Measurements from ENCODE around the gene TSC1. TPM values are rescaled to one million over a fixed set of nuclear protein-coding genes. Genes with fewer than 3 reads are reported as not detected.

The TSC1 gene
- total RNA-seq, 3 donors from 2014 or later: 34.6 to 53.4 (median 52.3) TPM

DNA sequence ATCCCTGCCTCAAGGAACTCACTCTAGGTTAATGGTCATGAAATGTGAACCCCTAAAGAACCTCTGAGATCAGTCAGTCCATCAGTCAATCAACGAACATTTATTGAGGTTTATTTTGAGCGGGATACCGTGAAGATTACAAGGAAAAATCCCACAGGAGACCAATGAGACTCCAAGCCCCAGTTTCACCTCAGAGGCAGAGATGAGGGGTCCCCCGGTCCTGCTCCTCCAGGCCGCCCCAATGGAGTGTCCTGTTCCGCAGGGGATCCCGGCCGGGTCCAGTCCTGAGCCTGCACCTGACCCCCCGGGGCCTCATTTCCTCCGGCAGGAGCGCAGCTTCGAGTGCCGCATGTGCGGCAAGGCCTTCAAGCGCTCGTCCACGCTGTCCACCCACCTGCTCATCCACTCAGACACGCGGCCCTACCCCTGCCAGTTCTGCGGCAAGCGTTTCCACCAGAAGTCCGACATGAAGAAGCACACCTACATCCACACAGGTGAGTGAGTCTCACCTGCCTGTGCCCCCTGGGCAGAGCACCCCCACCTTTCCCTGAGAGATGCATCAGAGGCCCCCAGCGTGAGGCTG lies 45.1 kb upstream of the TSC1 start:
- peaks cover 3% of the 10 kb centered on the region for H3K4me1 ChIP-seq (ENCODE audit: low read depth)
- H3K9me3 ChIP-seq: no peaks in the 10 kb centered on the region
- ATAC-seq: no peak
- TF ChIP-seq, protein P1, sequence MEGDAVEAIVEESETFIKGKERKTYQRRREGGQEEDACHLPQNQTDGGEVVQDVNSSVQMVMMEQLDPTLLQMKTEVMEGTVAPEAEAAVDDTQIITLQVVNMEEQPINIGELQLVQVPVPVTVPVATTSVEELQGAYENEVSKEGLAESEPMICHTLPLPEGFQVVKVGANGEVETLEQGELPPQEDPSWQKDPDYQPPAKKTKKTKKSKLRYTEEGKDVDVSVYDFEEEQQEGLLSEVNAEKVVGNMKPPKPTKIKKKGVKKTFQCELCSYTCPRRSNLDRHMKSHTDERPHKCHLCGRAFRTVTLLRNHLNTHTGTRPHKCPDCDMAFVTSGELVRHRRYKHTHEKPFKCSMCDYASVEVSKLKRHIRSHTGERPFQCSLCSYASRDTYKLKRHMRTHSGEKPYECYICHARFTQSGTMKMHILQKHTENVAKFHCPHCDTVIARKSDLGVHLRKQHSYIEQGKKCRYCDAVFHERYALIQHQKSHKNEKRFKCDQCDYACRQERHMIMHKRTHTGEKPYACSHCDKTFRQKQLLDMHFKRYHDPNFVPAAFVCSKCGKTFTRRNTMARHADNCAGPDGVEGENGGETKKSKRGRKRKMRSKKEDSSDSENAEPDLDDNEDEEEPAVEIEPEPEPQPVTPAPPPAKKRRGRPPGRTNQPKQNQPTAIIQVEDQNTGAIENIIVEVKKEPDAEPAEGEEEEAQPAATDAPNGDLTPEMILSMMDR (IDR thresholded peaks at IDR 0.05): no peak
- no peak for DNase-seq
- no peaks in the 10 kb centered on the region for H3K36me3 ChIP-seq (ENCODE audit: low read depth)
- no peak overlapping the region for H3K4me3 ChIP-seq
- intact Hi-C loops (cut with DNase I, micrococcal nuclease): no loop called here

DNA sequence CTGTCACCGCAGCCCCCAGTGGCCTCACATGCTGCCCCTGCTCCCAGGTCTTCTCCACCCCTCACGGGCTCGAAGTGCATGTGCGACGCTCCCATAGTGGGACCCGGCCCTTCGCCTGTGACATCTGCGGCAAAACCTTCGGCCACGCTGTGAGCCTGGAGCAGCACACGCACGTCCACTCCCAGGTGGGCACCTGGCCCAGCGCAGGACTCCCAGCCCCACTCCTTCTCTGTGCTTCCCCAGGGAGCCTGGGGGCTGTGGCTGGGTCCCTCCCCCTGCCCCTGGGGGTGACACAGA lies 44.5 kb upstream of the TSC1 start:
- ATAC-seq (no peak), DNase-seq (no peak)
- Histone ChIP-seq H3K36me3 (ENCODE audit: low read depth) (no peaks in the 10 kb centered on the region), H3K4me3 (no peak overlapping the region), H3K4me1 (ENCODE audit: low read depth) (no peaks in the 10 kb centered on the region), H3K9me3 (no peaks in the 10 kb centered on the region)
- intact Hi-C loops (cut with DNase I, micrococcal nuclease): no loop called here
- TF ChIP-seq, protein P1 (IDR thresholded peaks at IDR 0.05): no peak

DNA sequence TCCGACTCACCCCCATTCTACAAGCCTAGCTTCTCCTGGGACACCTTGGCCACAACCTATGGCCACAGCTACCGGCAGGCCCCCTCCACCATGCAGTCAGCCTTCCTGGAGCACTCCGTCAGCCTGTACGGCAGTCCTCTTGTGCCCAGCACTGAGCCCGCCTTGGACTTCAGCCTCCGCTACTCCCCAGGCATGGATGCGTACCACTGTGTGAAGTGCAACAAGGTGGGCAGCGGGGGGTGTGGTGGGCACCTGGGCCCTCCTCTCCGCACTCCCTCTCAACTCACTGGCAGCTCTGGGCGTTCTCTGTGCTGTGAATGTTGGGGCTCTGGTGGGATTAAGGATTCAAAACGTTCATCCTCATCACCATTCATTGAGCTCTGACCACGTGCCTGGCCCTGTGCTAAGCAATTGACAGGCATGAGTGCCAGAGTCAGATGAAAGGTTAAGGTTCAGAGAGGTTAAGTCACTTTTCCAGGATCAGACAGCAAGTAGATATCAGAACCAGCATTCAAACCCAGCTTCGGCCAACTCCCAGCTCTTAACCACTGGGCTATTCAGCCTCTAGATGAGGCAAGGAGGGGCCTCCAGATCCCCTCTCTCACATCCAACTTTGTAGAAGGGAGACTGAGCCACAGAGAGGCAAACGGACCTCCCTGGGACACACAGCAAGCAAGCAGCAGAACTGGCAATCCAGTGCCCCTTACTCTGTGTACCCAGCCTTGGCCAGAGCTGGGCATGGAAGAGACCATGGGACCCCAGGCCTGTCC lies 44.0 kb upstream of the TSC1 start:
- intact Hi-C loops (cut with DNase I, micrococcal nuclease): no loop called here
- TF ChIP-seq, protein P1 (IDR thresholded peaks at IDR 0.05): no peak
- ATAC-seq: no peak
- Histone ChIP-seq H3K9me3 (no peaks in the 10 kb centered on the region), H3K36me3 (ENCODE audit: low read depth) (no peaks in the 10 kb centered on the region), H3K4me3 (no peak overlapping the region), H3K4me1 (ENCODE audit: low read depth) (no peaks in the 10 kb centered on the region)
- DNase-seq: no peak

DNA sequence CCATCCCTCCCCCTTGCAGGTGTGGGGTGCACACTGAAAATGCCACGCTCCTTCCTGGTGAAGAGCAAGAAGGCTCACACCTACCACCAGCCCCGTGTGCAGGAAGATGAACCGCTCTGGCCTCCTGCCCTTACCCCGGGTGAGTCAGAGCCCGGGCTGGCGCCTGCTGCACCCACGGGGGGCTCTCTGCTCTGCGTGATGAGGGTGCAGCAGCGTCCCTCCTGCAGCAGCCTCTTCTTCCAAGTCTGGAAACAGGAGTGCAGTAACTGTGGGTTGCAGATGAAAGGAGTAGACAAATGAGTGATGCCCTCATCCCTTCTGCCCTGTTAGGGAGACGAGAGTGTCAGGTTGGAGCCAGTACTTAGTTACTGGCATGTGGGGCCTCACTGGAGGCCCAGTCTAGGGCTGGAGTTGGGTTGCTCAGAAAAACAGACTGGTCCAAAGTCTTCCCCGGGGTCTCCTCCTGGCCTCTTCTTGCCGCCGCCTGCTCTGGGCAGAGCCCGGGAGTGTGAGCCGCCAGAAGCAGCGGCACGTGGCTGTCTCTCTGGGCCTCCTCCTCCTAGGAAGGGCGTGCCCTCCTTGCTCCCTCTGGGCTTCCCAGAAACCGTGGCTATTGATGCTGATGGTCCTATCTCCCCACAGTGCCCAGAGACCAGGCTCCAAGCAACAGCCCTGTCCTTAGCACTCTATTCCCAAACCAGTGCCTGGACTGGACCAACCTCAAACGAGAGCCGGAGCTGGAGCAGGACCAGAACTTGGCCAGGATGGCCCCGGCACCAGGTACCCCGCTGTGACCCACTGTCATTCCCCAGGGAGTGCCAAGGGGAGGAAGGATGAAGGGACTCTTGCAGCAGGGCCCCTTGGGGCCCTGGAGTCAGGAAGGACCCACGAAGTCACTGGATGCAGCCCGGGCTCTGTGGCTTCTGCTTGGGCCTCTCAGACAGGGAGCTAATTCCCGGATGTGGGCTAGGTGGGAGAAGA lies 42.5 kb upstream of the TSC1 start:
- intact Hi-C loops (cut with DNase I, micrococcal nuclease): no loop called here
- Histone ChIP-seq H3K36me3 (ENCODE audit: low read depth) (no peaks in the 10 kb centered on the region), H3K9me3 (no peaks in the 10 kb centered on the region), H3K4me1 (ENCODE audit: low read depth) (no peaks in the 10 kb centered on the region), H3K4me3 (no peak overlapping the region)
- TF ChIP-seq, protein P1 (IDR thresholded peaks at IDR 0.05): no peak
- DNase-seq (no peak), ATAC-seq (peak; percentile 49)

DNA sequence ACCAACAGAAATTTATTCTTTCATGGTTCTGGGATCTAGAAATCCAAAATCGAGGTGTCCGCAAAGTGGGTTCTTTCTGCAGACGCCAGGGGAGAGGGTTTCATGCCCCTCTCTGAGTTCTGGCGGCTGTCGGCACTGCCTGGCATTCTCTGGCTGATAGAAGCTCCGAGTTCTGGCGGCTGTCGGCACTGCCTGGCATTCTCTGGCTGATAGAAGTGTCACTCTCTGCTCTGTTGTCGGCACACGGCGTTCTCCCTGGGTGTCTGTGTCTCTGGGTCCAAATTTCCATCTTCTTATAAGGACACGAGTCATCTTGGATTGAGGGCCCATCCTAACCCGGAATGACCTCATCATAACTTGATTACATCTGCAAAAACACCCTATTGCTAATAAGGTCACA lies 41.7 kb upstream of the TSC1 start:
- DNase-seq (no peak), ATAC-seq (no peak)
- no peaks in the 10 kb centered on the region for H3K9me3 ChIP-seq
- no peaks in the 10 kb centered on the region for H3K36me3 ChIP-seq (ENCODE audit: low read depth)
- no peak overlapping the region for H3K4me3 ChIP-seq
- intact Hi-C loops (cut with DNase I, micrococcal nuclease): no loop called here
- no peaks in the 10 kb centered on the region for H3K4me1 ChIP-seq (ENCODE audit: low read depth)
- TF ChIP-seq, protein P1 (IDR thresholded peaks at IDR 0.05): no peak

Data from mucosa of descending colon (tissue), 3 donors.